Peyer's patch (tissue), 4 donors: ENCODE results near the gene GLDN. TPM values are rescaled to one million over a fixed set of nuclear protein-coding genes. Genes with fewer than 3 reads are reported as not detected.

Source experiments
- DNase-seq, 3 donors: peaks; one replicate each; pipeline ENCODE4 v3.0.0-alpha.2; 2017 to 2019
- H3K27ac ChIP-seq, 4 donors: fragments of 200-600 bp; sonication (generic); one replicate each; pipeline ENCODE4 v1.5.1; 2016 to 2019
- H3K27me3 ChIP-seq, 2 donors: fragments of 200-600 bp; sonication (generic); one replicate each; pipeline ENCODE4 v1.5.1; 2019
- H3K36me3 ChIP-seq, 3 donors: fragments of 200-600 bp; sonication (generic); one replicate each; pipeline ENCODE4 v1.5.1; 2016 to 2019
- H3K4me1 ChIP-seq, 4 donors: fragments of 200-600 bp; sonication (generic); one replicate each; pipeline ENCODE4 v1.5.1; 2016 to 2019
- H3K4me3 ChIP-seq, 4 donors: fragments of 200-600 bp; sonication (generic); 1 replicate in 3 of 4; 2 replicates in 1 of 4; pipeline ENCODE4 v1.5.1; 2016 to 2019; ENCODE audit warnings: mild to moderate bottlenecking in 1 of 4
- H3K9me3 ChIP-seq, 4 donors: fragments of 200-600 bp; sonication (generic); one replicate each; pipeline ENCODE4 v1.5.1; 2016 to 2019; ENCODE audit warnings: mild to moderate bottlenecking in 1 of 4
- POLR2A ChIP-seq, 2 donors: fragments of 450-650 bp; IDR thresholded peaks; one replicate each; pipeline ENCODE4 v1.5.1; 2017; ENCODE audit warnings: antibody characterized with exemption in 2 of 2, mild to moderate bottlenecking in 2 of 2, moderate library complexity in 2 of 2
- total RNA-seq, 4 donors: library from RNA; depleted of rRNA; stranded (reverse); fragments of >200 nt; gene quantifications; one replicate each; pipeline ENCODE4 v1.1.0, GENCODE V29; 2016
- TF ChIP-seq, protein P1 (sequence below), 6 experiments: fragments of 450-650 bp in 4 of 6; fragments of 200-600 bp in 2 of 6; sonication (generic) in 1 of 6; IDR thresholded peaks; one replicate each; pipeline ENCODE4 v1.5.1; 2017 to 2019; ENCODE audit warnings: antibody characterized with exemption in 6 of 6, mild to moderate bottlenecking in 3 of 6, moderate library complexity in 1 of 6

Gene GLDN
- total RNA-seq, 4 donors from 2014 or later = 0.13 to 0.18 TPM; not detected in 2

- TF ChIP-seq, protein P1, sequence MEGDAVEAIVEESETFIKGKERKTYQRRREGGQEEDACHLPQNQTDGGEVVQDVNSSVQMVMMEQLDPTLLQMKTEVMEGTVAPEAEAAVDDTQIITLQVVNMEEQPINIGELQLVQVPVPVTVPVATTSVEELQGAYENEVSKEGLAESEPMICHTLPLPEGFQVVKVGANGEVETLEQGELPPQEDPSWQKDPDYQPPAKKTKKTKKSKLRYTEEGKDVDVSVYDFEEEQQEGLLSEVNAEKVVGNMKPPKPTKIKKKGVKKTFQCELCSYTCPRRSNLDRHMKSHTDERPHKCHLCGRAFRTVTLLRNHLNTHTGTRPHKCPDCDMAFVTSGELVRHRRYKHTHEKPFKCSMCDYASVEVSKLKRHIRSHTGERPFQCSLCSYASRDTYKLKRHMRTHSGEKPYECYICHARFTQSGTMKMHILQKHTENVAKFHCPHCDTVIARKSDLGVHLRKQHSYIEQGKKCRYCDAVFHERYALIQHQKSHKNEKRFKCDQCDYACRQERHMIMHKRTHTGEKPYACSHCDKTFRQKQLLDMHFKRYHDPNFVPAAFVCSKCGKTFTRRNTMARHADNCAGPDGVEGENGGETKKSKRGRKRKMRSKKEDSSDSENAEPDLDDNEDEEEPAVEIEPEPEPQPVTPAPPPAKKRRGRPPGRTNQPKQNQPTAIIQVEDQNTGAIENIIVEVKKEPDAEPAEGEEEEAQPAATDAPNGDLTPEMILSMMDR (IDR thresholded peaks at IDR 0.05) = no peak
- TF ChIP-seq POLR2A (IDR thresholded peaks at IDR 0.05) = no peak
- Histone ChIP-seq H3K27me3 (no peaks in the 10 kb centered on the region), H3K27ac (no peak overlapping the region), H3K4me1 (no peaks in the 10 kb centered on the region), H3K9me3 (no peaks in the 10 kb centered on the region), H3K4me3 (no peak overlapping the region), H3K36me3 (no peaks in the 10 kb centered on the region)
- DNase-seq = no peak
Measured at GRCh38 chr15:51356147-51356546, 14.7 kb downstream of the GLDN start.

GRCh38 chr15:51356983-51357382, 15.5 kb downstream of the GLDN start:
- H3K27ac ChIP-seq = no peak overlapping the region
- no peak overlapping the region for H3K4me3 ChIP-seq
- TF ChIP-seq, protein P1 (IDR thresholded peaks at IDR 0.05) = no peak
- no peak for TF ChIP-seq POLR2A (IDR thresholded peaks at IDR 0.05)
- no peaks in the 10 kb centered on the region for H3K9me3 ChIP-seq
- no peaks in the 10 kb centered on the region for H3K36me3 ChIP-seq
- H3K4me1 ChIP-seq = no peaks in the 10 kb centered on the region
- DNase-seq = no peak
- no peaks in the 10 kb centered on the region for H3K27me3 ChIP-seq

GRCh38 chr15:51359981-51360380, 18.5 kb downstream of the GLDN start:
- no peak for TF ChIP-seq POLR2A (IDR thresholded peaks at IDR 0.05)
- TF ChIP-seq, protein P1 (IDR thresholded peaks at IDR 0.05) = no peak
- Histone ChIP-seq H3K4me3 (no peak overlapping the region), H3K27ac (no peak overlapping the region), H3K4me1 (no peaks in the 10 kb centered on the region), H3K36me3 (no peaks in the 10 kb centered on the region), H3K9me3 (no peaks in the 10 kb centered on the region), H3K27me3 (no peaks in the 10 kb centered on the region)
- no peak for DNase-seq

DNA sequence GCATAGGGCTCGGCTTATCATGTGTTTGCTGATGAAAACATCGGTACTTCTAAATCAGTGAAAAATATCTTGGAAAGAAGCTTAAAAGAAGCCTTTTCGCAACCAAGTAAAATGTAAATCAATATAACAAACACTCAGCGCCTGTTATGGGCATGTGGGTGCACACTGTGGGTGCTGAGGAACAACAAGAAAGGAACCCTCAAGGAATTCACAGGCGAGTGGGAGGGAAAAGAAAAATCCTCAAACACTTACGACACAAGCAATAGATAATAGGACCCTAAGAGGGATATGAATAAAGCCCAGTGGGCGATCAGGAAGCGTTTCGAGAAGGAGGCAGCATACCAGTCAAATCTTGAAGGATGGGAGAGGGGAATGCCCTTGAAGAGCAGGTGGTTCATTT, 21.9 kb downstream of the GLDN start:
- TF ChIP-seq, protein P1 (IDR thresholded peaks at IDR 0.05) = no peak
- no peak for TF ChIP-seq POLR2A (IDR thresholded peaks at IDR 0.05)
- Histone ChIP-seq H3K4me3 (no peak overlapping the region), H3K27me3 (no peaks in the 10 kb centered on the region), H3K4me1 (no peaks in the 10 kb centered on the region), H3K27ac (no peak overlapping the region), H3K9me3 (no peaks in the 10 kb centered on the region), H3K36me3 (no peaks in the 10 kb centered on the region)
- DNase-seq = no peak

DNA sequence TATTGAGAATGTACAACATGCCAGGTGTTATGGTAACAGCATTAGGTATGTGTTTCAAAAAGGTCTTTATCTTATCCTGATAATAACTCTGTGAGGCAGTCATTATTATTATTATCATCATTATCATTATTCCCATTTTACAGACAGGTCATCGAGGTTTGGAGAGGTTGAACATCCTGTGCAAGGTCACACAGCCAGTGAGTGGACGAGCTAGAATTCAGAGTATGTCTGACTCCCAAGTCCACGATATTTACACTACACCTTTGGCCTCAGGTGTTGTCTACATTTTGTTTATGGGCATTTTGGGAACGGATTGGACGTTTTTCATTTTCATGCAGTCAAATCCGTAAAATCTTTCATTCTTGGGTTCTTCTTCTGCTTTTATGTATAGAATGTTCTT, 24.0 kb downstream of the GLDN start:
- DNase-seq = no peak
- Histone ChIP-seq H3K36me3 (no peaks in the 10 kb centered on the region), H3K27me3 (no peaks in the 10 kb centered on the region), H3K4me1 (no peaks in the 10 kb centered on the region), H3K4me3 (no peak overlapping the region), H3K9me3 (no peaks in the 10 kb centered on the region), H3K27ac (no peak overlapping the region)
- TF ChIP-seq, protein P1 (IDR thresholded peaks at IDR 0.05) = no peak
- no peak for TF ChIP-seq POLR2A (IDR thresholded peaks at IDR 0.05)

GRCh38 chr15:51366071-51366470, 24.6 kb downstream of the GLDN start:
- no peak for DNase-seq
- no peak overlapping the region for H3K4me3 ChIP-seq
- H3K27ac ChIP-seq = no peak overlapping the region
- H3K27me3 ChIP-seq = no peaks in the 10 kb centered on the region
- no peaks in the 10 kb centered on the region for H3K9me3 ChIP-seq
- no peaks in the 10 kb centered on the region for H3K4me1 ChIP-seq
- TF ChIP-seq POLR2A (IDR thresholded peaks at IDR 0.05) = no peak
- TF ChIP-seq, protein P1 (IDR thresholded peaks at IDR 0.05) = no peak
- no peaks in the 10 kb centered on the region for H3K36me3 ChIP-seq
